Measurements from ENCODE around the gene RASL10A.

Gene RASL10A

GRCh38 chr22:29305836-29306174 is 9.7 kb downstream of the RASL10A start:
- no peak for DNase-seq (ENCODE audit: low read depth in 2 of 2)

GRCh38 chr22:29302681-29303465 is 12.6 kb downstream of the RASL10A start:
- DNase-seq (ENCODE audit: low read depth in 2 of 2) = no peak

- DNase-seq (ENCODE audit: low read depth in 2 of 2) = no peak
These were observed 13.2 kb downstream of the RASL10A start for GRCh38 chr22:29302402-29302680.

GRCh38 chr22:29301716-29302401 is 13.6 kb downstream of the RASL10A start:
- no peak for DNase-seq (ENCODE audit: low read depth in 2 of 2)

DNA sequence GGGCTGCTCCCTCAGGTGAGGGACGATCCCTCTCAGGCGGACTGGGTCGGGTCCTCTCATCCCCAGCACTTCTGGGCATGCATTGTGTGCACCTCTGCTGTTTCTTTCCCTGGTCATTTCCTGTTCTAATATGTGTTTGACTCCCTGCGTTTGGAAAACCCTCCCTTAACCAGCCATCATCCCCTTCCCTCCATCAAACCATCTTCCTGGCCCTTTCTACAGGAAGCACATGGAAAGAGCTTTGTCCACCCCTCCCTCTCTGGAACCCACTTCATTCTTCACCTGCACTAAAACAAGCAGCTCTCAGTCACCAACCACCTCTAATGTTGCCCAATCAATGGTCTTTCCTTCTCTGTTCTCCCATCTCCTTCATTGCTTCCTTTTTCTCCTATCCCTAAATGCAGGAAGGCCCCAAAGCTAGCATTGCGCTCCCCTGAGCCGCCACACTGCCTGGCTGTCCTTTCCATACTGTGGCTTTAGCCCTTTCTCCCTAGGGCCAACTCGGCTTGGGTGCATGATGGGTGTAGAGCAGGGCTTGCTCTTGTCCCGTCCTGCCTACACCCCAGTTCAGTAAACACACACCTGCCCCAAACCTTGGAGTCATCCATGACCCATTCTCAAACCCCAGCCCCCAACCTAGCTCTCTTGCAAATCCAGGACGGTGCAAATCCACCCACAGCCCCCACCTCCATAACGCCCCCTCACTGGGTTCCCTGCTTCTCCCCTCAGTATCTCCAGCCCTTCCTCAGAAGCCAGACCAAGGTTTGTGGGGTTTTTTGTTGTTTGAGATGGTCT is 14.5 kb downstream of the RASL10A start:
- DNase-seq (ENCODE audit: low read depth in 2 of 2) = no peak

- no peak for DNase-seq (ENCODE audit: low read depth in 2 of 2)
These were observed 15.1 kb downstream of the RASL10A start for GRCh38 chr22:29300467-29300806.

DNA sequence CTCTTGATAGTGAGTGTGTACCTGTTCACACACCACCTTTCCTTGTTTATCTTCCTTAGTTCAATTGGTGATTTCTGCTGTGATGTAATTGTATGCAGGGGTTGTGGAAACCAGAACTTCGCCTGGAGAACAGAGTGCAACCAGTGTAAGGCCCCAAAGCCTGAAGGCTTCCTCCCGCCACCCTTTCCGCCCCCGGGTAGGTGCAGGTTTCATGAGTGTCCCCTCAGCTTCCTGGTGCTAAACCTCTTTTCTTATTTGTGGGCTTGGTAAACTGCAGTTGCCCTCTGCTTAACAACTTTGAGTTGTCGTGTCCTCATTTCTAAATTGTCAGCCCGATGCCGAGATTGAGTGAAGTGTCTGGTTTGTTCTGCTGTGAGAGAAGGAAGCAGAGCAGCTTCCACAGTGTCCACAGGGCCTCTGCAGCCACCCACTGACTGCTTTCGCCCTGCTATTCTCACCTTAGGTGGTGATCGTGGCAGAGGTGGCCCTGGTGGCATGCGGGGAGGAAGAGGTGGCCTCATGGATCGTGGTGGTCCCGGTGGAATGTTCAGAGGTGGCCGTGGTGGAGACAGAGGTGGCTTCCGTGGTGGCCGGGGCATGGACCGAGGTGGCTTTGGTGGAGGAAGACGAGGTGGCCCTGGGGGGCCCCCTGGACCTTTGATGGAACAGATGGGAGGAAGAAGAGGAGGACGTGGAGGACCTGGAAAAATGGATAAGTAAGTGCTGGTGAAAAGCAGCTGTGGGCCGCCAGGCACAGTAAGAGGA is 16.2 kb downstream of the RASL10A start:
- DNase-seq (ENCODE audit: low read depth in 2 of 2) = no peak

DNA sequence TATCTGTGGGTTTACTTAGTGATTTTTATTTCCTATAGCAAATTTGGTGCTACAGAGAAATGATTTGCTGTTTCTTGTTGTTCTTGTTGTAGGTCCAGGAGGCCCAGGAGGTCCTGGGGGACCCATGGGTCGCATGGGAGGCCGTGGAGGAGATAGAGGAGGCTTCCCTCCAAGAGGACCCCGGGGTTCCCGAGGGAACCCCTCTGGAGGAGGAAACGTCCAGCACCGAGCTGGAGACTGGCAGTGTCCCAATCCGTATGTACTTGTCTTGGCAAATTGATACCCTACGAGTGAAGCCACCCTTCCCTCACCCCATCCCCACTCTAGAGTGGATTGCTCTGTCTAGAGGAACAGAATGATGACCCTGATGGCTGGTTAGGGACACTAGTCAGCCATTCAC is 16.9 kb downstream of the RASL10A start:
- DNase-seq (ENCODE audit: low read depth in 2 of 2) = no peak

GRCh38 chr22:29292379-29292778 is 23.1 kb downstream of the RASL10A start:
- no peak for DNase-seq (ENCODE audit: low read depth in 2 of 2)

- no peak for DNase-seq (ENCODE audit: low read depth in 2 of 2)
These were observed 24.3 kb downstream of the RASL10A start for GRCh38 chr22:29291215-29291614.

DNA sequence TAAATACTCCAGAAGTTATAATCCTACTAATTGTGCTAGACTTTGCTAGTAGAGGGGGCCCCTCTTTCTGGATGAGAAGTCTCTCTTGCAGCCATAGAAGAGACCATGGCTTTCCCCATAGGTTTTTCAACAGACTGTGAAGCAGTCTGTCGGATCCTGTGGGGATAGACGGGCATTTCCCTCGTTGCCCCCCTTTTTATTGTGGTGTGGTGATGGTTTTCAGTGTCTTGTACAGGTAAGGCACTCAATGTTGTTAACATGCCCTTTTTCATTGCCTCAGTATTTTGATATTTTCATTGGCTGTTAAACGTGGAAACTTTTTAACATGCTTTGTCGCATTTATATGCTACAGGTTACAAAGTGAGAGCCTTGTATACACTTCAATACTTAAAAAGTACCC is 25.4 kb downstream of the RASL10A start:
- DNase-seq (ENCODE audit: low read depth in 2 of 2) = no peak

GRCh38 chr22:29288837-29289236 is 26.7 kb downstream of the RASL10A start:
- no peak for DNase-seq (ENCODE audit: low read depth in 2 of 2)

DNA sequence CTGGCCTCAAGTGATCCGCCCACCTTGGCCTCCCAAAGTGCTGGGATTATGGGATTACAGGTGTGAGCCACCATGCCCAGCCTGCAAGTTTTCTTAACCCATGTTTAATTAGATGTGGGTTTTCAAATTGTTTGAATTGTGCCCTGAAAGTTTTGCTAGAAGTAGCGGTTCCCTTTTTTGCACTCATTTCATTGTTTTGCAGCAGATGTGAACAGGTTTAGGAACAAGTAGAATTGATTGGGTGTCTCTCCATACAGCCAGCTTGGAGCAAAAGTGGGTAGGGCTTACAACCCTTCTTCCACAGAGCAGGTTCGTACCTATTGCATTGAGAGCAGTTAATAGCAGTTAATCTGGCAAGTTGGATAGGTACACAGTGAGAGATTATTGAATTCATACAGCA is 31.3 kb downstream of the RASL10A start:
- no peak for DNase-seq (ENCODE audit: low read depth in 2 of 2)

DNA sequence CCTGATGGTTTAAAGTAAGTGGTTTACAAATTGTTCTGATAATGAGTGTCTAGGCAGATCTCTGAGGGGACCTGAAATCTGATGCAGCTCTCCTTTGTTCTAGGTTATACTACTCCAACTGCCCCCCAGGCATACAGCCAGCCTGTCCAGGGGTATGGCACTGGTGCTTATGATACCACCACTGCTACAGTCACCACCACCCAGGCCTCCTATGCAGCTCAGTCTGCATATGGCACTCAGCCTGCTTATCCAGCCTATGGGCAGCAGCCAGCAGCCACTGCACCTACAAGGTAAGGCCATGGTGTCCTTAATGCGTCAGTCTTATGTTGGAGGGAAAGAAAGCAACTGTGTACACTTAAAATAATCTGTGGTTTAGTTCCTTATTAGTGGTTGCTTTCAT is 37.6 kb downstream of the RASL10A start:
- DNase-seq (ENCODE audit: low read depth in 2 of 2) = no peak

GRCh38 chr22:29275819-29276565 is 39.5 kb downstream of the RASL10A start:
- DNase-seq (ENCODE audit: low read depth in 2 of 2) = no peak

DNA sequence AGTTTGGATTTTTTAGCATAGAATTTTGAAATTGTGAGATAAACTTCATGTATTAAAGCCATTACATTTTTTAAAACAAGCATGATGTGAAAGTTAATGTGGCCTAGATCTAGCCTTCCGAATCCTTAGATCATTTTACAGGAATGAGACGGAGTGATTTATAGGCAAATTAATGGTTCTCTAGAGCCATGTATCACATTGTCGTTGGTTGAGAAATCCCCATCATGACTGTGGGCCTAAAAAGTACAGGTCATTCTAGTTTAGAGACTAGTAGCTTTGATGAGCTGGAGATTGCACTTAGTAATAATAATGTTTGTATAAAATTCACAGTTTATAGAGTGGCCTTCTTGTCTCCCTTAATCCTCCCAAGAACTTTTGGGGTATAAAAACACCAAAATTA is 40.3 kb downstream of the RASL10A start:
- no peak for DNase-seq (ENCODE audit: low read depth in 2 of 2)

- no peak for DNase-seq (ENCODE audit: low read depth in 2 of 2)
These were observed 42.9 kb downstream of the RASL10A start for GRCh38 chr22:29272624-29273023.

- DNase-seq (ENCODE audit: low read depth in 2 of 2) = no peak
These were observed 44.8 kb downstream of the RASL10A start for GRCh38 chr22:29270475-29271271.

GRCh38 chr22:29269731-29270474 is 45.6 kb downstream of the RASL10A start:
- DNase-seq (ENCODE audit: low read depth in 2 of 2) = no peak

DNA sequence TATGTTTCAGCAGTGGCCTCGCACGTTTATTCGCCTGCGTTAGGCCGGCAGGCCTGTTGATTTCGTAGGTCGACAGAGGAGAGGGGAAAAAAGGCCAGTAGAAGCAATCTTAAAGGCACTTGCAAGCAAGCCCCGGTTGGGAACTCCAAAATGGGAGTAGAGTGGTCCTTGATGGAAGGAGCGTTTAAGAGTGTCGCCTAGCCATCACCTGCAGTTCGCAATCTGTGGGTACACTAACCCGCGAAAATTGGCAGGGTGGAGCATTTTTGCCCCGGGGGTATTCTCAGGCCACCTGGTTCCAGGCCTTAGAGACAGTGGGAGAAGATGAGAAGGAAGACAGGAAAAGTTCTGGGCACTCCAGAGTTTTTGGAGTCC is 46.3 kb downstream of the RASL10A start:
- no peak for DNase-seq (ENCODE audit: low read depth in 2 of 2)
